ENCODE measurements around the gene PHF21A. TPM values are rescaled to one million over a fixed set of nuclear protein-coding genes. Genes with fewer than 3 reads are reported as not detected.
"Not testable (repeated sequence)": the region's sequence is repeated elsewhere in the genome, so short reads cannot be mapped to it uniquely, and the experiment has no call there.

Gene PHF21A
- total RNA-seq, 1 experiment from 2014 or later: 17.3 TPM

GRCh38 chr11:46048198-46048597 lies 73.1 kb downstream of the PHF21A start:
- Histone ChIP-seq H3K27ac (no peak overlapping the region), H3K4me3 (no peak overlapping the region), H3K36me3 (no peaks in the 10 kb centered on the region; the same call in 1 of the 2 replicates), H3K4me1 (peaks cover 25% of the 10 kb centered on the region), H3K9me3 (replicated peaks) (no peaks in the 10 kb centered on the region), H3K27me3 (no peaks in the 10 kb centered on the region)
- DNase-seq: no peak

GRCh38 chr11:46047520-46047919 lies 73.7 kb downstream of the PHF21A start:
- no peaks in the 10 kb centered on the region for H3K9me3 ChIP-seq (replicated peaks)
- no peak overlapping the region for H3K27ac ChIP-seq
- no peaks in the 10 kb centered on the region for H3K27me3 ChIP-seq
- no peaks in the 10 kb centered on the region; the same call in 1 of the 2 replicates for H3K36me3 ChIP-seq
- H3K4me1 ChIP-seq: peaks cover 25% of the 10 kb centered on the region
- DNase-seq: no peak
- H3K4me3 ChIP-seq: no peak overlapping the region

GRCh38 chr11:46045811-46046210 lies 75.4 kb downstream of the PHF21A start:
- Histone ChIP-seq H3K4me1 (peaks cover 17% of the 10 kb centered on the region), H3K36me3 (no peaks in the 10 kb centered on the region; the same call in 1 of the 2 replicates), H3K27ac (no peak overlapping the region), H3K27me3 (no peaks in the 10 kb centered on the region), H3K9me3 (replicated peaks) (no peaks in the 10 kb centered on the region), H3K4me3 (no peak overlapping the region)
- no peak for DNase-seq

- peaks cover 5% of the 10 kb centered on the region for H3K4me1 ChIP-seq
- H3K27me3 ChIP-seq: no peaks in the 10 kb centered on the region
- H3K36me3 ChIP-seq: no peaks in the 10 kb centered on the region; the same call in 1 of the 2 replicates
- no peak overlapping the region for H3K4me3 ChIP-seq
- no peaks in the 10 kb centered on the region for H3K9me3 ChIP-seq (replicated peaks)
- no peak overlapping the region for H3K27ac ChIP-seq
- DNase-seq: no peak
Measured at GRCh38 chr11:46044601-46045000, 76.7 kb downstream of the PHF21A start.

- no peaks in the 10 kb centered on the region for H3K4me1 ChIP-seq
- no peak for DNase-seq
- H3K27me3 ChIP-seq: no peaks in the 10 kb centered on the region
- no peaks in the 10 kb centered on the region for H3K9me3 ChIP-seq (replicated peaks)
- H3K4me3 ChIP-seq: no peak overlapping the region
- no peak overlapping the region for H3K27ac ChIP-seq
- H3K36me3 ChIP-seq: no peaks in the 10 kb centered on the region; the same call in 1 of the 2 replicates
Measured at GRCh38 chr11:46039990-46040389, 81.3 kb downstream of the PHF21A start.

GRCh38 chr11:46038529-46038928 lies 82.7 kb downstream of the PHF21A start:
- no peak overlapping the region for H3K4me3 ChIP-seq
- H3K27ac ChIP-seq: no peak overlapping the region
- H3K4me1 ChIP-seq: no peaks in the 10 kb centered on the region
- DNase-seq: no peak
- no peaks in the 10 kb centered on the region; the same call in 1 of the 2 replicates for H3K36me3 ChIP-seq
- H3K9me3 ChIP-seq (replicated peaks): no peaks in the 10 kb centered on the region
- H3K27me3 ChIP-seq: no peaks in the 10 kb centered on the region

GRCh38 chr11:46036969-46037368 lies 84.3 kb downstream of the PHF21A start:
- Histone ChIP-seq H3K27me3 (no peaks in the 10 kb centered on the region), H3K9me3 (replicated peaks) (no peaks in the 10 kb centered on the region), H3K36me3 (no peaks in the 10 kb centered on the region; the same call in 1 of the 2 replicates), H3K27ac (no peak overlapping the region), H3K4me3 (no peak overlapping the region), H3K4me1 (no peaks in the 10 kb centered on the region)
- no peak for DNase-seq

- Histone ChIP-seq H3K4me1 (no peaks in the 10 kb centered on the region), H3K27ac (no peak overlapping the region), H3K9me3 (replicated peaks) (no peaks in the 10 kb centered on the region), H3K27me3 (no peaks in the 10 kb centered on the region), H3K36me3 (no peaks in the 10 kb centered on the region), H3K4me3 (no peak overlapping the region)
- no peak for DNase-seq
Measured at GRCh38 chr11:46036009-46036408, 85.2 kb downstream of the PHF21A start.

GRCh38 chr11:46034041-46034440 lies 87.2 kb downstream of the PHF21A start:
- Histone ChIP-seq H3K4me1 (no peaks in the 10 kb centered on the region), H3K36me3 (no peaks in the 10 kb centered on the region), H3K27me3 (no peaks in the 10 kb centered on the region), H3K9me3 (replicated peaks) (no peaks in the 10 kb centered on the region), H3K27ac (no peak overlapping the region), H3K4me3 (no peak overlapping the region)
- DNase-seq: no peak

GRCh38 chr11:46026606-46027293 lies 94.5 kb downstream of the PHF21A start:
- H3K36me3 ChIP-seq: no peaks in the 10 kb centered on the region
- H3K27ac ChIP-seq: no peak overlapping the region
- H3K9me3 ChIP-seq (replicated peaks): no peaks in the 10 kb centered on the region
- H3K27me3 ChIP-seq: no peaks in the 10 kb centered on the region
- H3K4me3 ChIP-seq: no peak overlapping the region
- DNase-seq: no peak
- H3K4me1 ChIP-seq: no peaks in the 10 kb centered on the region

- DNase-seq: no peak
- Histone ChIP-seq H3K4me3 (no peak overlapping the region), H3K4me1 (no peaks in the 10 kb centered on the region), H3K36me3 (no peaks in the 10 kb centered on the region), H3K9me3 (replicated peaks) (no peaks in the 10 kb centered on the region), H3K27ac (no peak overlapping the region), H3K27me3 (no peaks in the 10 kb centered on the region)
Measured at GRCh38 chr11:46020084-46020599, 101.1 kb downstream of the PHF21A start.

GRCh38 chr11:46018651-46019050 lies 102.6 kb downstream of the PHF21A start:
- Histone ChIP-seq H3K4me3 (no peak overlapping the region), H3K36me3 (no peaks in the 10 kb centered on the region), H3K27ac (no peak overlapping the region), H3K27me3 (no peaks in the 10 kb centered on the region), H3K9me3 (replicated peaks) (no peaks in the 10 kb centered on the region), H3K4me1 (no peaks in the 10 kb centered on the region)
- DNase-seq: no peak

- no peaks in the 10 kb centered on the region for H3K4me1 ChIP-seq
- H3K27me3 ChIP-seq: no peaks in the 10 kb centered on the region
- H3K36me3 ChIP-seq: no peaks in the 10 kb centered on the region
Measured at GRCh38 chr11:46017341-46017740, 103.9 kb downstream of the PHF21A start.

GRCh38 chr11:46015941-46016340 lies 105.3 kb downstream of the PHF21A start:
- no peaks in the 10 kb centered on the region for H3K4me1 ChIP-seq
- no peaks in the 10 kb centered on the region for H3K9me3 ChIP-seq (replicated peaks)
- H3K4me3 ChIP-seq: no peak overlapping the region
- no peaks in the 10 kb centered on the region for H3K36me3 ChIP-seq
- no peaks in the 10 kb centered on the region for H3K27me3 ChIP-seq
- no peak for DNase-seq
- no peak overlapping the region for H3K27ac ChIP-seq

More at GRCh38 chr11:46017341-46017740, 103.9 kb downstream of the PHF21A start:
- DNase-seq: no peak
- Histone ChIP-seq H3K4me3 (no peak overlapping the region), H3K27ac (no peak overlapping the region), H3K9me3 (replicated peaks) (no peaks in the 10 kb centered on the region)

GRCh38 chr11:46014168-46014567 lies 107.1 kb downstream of the PHF21A start:
- not testable (repeated sequence) for H3K27ac ChIP-seq; H3K9me3 ChIP-seq (replicated peaks); H3K4me1 ChIP-seq; H3K36me3 ChIP-seq; H3K4me3 ChIP-seq; DNase-seq; H3K27me3 ChIP-seq

- Histone ChIP-seq H3K36me3 (no peaks in the 10 kb centered on the region), H3K27me3 (no peaks in the 10 kb centered on the region), H3K4me1 (no peaks in the 10 kb centered on the region), H3K27ac (no peak overlapping the region), H3K9me3 (replicated peaks) (no peaks in the 10 kb centered on the region), H3K4me3 (no peak overlapping the region)
- DNase-seq: no peak
Measured at GRCh38 chr11:46012185-46012584, 109.1 kb downstream of the PHF21A start.

Data from SJCRH30 (cell line).